Tibial artery (tissue), 4 donors: ENCODE measurements around the gene QPRT.
"Not testable (repeated sequence)": the region's sequence is repeated elsewhere in the genome, so short reads cannot be mapped to it uniquely, and the experiment has no call there.

ENCODE experiments used
- DNase-seq, 2 donors: peaks; one replicate each; pipeline ENCODE4 v3.0.0-alpha.2; 2019
- H3K27ac ChIP-seq, 2 donors: fragments of 200-600 bp; sonication (generic) in 1 of 2; 1 replicate in 1 of 2; 2 replicates in 1 of 2; pipeline ENCODE4 v1.5.1; 2018 to 2019; ENCODE audit warnings: mild to moderate bottlenecking in 1 of 2
- H3K27me3 ChIP-seq, 2 donors: fragments of 200-600 bp; sonication (generic) in 1 of 2; one replicate each; pipeline versions ENCODE4 v1.5.1 to v1.6.0; 2016 to 2019
- H3K36me3 ChIP-seq, 3 donors: fragments of 200-600 bp; sonication (generic) in 2 of 3; one replicate each; pipeline ENCODE4 v1.5.1; 2016 to 2019; ENCODE audit warnings: mild to moderate bottlenecking in 2 of 3
- H3K4me1 ChIP-seq, 4 donors: fragments of 200-600 bp; sonication (generic) in 2 of 4; 1 replicate in 3 of 4; 2 replicates in 1 of 4; pipeline ENCODE4 v1.5.1; 2016 to 2019
- H3K4me3 ChIP-seq, 2 donors: fragments of 200-600 bp; sonication (generic) in 1 of 2; 1 replicate in 1 of 2; 2 replicates in 1 of 2; pipeline ENCODE4 v1.5.1; 2018 to 2019; ENCODE audit warnings: mild to moderate bottlenecking in 2 of 2
- H3K9me3 ChIP-seq, 3 donors: fragments of 200-600 bp; sonication (generic) in 1 of 3; one replicate each; pipeline ENCODE4 v1.5.1; 2016 to 2019
- CTCF ChIP-seq, 2 experiments: fragments of 200-600 bp in 1 of 2; fragments of 450-650 bp in 1 of 2; IDR thresholded peaks; one replicate each; pipeline ENCODE4 v1.5.1; 2017 to 2019; ENCODE audit warnings: antibody characterized with exemption in 2 of 2, mild to moderate bottlenecking in 1 of 2, moderate library complexity in 1 of 2
- intact Hi-C: fragments of 100-400 bp; cut with DNase I; formaldehyde crosslinking; loops from one replicate; pipeline ENCODE4 v1.15.0; 2023; ENCODE audit warnings: low total_unique reads

QPRT gene

DNA sequence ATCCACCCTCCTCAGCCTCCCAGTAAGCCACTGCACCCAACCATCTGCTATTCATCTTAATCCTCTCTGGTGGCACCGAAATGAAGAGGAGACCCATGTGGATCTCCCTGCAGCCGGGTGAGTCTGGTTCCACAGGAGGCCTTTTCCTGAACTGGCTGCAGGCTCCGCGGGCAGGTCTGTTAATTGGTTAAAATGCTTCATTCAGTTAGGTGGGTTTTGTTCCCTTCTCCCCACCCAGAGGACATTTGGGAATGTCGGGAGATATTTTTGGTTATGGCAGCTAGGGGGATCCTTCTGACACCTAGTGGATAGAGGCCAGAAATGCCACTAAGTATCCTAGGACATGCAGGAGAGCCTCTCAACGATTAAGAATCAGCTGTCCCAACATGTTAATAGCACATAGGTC lies 50.1 kb downstream of the QPRT start:
- Histone ChIP-seq H3K36me3 (no peaks in the 10 kb centered on the region), H3K9me3 (no peaks in the 10 kb centered on the region), H3K27me3 (peaks cover 0 to 26% of the 10 kb centered on the region in 2 donors), H3K4me3 (no peak overlapping the region), H3K4me1 (no peaks in the 10 kb centered on the region), H3K27ac (no peak overlapping the region)
- intact Hi-C loops: no loop called here
- peak; percentile 32 to 35 for TF ChIP-seq CTCF (IDR thresholded peaks at IDR 0.05)
- no peak for DNase-seq

GRCh38 chr16:29730649-29731048 lies 51.7 kb downstream of the QPRT start:
- H3K4me1 ChIP-seq: no peaks in the 10 kb centered on the region
- no peak for DNase-seq
- H3K9me3 ChIP-seq: no peaks in the 10 kb centered on the region
- TF ChIP-seq CTCF (IDR thresholded peaks at IDR 0.05): no peak
- no peak overlapping the region for H3K27ac ChIP-seq
- H3K27me3 ChIP-seq: peaks cover 0 to 42% of the 10 kb centered on the region in 2 donors
- no peak overlapping the region for H3K4me3 ChIP-seq
- no peaks in the 10 kb centered on the region for H3K36me3 ChIP-seq
- intact Hi-C loops: no loop called here

DNA sequence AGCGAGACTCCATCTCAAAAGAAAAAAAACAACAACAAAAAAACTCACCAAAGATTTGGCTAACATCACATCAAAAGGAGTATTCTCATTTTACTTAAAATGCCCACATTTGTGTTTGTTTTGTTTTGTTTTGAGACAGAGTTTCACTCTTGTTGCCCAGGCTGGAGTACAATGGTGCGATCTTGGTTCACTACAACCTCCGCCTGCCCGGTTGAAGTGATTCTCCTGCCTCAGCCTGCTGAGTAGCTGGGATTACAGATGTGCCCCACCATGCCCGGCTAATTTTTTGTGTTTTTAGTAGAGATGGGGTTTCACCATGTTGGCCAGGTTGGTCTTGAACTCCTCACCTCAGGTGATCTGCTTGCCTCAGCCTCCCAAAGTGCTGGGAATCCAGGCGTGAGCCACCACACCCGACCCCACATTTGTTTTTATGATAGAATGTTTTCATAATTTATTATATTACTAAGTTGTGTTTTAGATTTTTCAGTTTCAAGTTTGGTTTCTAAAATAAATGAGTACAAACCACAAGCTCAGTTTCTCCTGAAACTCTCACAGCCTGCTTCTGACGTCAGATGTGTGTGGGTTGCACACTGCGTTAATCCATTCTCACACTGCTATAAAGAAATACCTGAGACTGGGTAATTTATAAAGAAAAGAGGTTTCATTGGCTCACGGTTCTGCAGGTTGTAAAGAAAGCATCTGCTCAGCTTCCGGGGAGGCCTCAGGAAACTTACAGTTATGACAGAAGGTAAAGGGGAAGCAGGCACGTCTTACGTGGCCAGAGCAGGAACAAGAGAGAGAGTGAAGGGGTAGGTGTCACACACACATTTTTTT lies 53.0 kb downstream of the QPRT start:
- DNase-seq, H3K4me3 ChIP-seq, H3K9me3 ChIP-seq, intact Hi-C loops, H3K4me1 ChIP-seq, H3K36me3 ChIP-seq, H3K27ac ChIP-seq: not testable (repeated sequence)
- peaks cover 0 to 48% of the 10 kb centered on the region in 2 donors for H3K27me3 ChIP-seq

DNA sequence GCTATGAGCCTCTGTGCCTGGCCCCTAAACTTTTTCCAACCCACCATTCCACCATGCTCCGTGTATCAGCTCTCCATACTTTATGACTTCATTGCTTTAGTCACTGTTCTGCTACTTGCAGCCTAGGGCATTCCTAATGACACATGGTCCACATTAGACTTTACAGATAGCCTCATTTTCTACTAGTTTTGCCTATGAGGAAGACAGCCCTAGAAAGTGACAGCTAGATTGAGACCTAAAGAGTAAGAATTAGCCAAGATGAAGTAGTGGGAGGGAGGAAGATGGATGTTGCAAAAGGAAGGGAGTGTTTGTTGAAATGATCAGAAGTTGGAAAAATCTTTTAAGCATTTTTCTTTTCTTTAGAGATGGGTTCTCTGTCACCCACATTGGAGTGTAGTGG lies 55.8 kb downstream of the QPRT start:
- Histone ChIP-seq H3K4me3 (no peak overlapping the region), H3K9me3 (no peaks in the 10 kb centered on the region), H3K4me1 (no peaks in the 10 kb centered on the region), H3K27me3 (peaks cover 0 to 35% of the 10 kb centered on the region in 2 donors), H3K27ac (no peak overlapping the region), H3K36me3 (no peaks in the 10 kb centered on the region)
- intact Hi-C loops: no loop called here
- no peak for TF ChIP-seq CTCF (IDR thresholded peaks at IDR 0.05)
- DNase-seq: no peak

DNA sequence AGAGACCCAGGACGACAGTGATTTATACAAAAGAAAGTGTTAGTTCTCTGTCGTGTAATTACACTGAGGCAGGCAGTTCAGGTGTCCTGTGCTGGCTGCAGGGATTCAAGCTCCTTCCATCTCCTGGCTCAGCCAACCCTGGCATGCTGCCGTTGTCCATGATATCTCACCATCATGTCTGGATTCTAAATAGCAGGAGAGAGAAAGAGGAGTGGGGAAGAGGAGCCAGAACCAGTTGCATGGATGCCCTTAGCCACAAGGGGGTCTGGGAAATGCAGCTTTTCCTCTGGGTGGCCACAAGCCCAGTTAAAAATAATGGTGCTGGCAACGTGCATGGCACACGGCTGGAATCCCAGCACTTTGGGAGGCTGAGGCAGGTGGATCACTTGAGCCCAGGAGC lies 57.1 kb downstream of the QPRT start:
- no peak for DNase-seq
- Histone ChIP-seq H3K36me3 (no peaks in the 10 kb centered on the region), H3K27me3 (peaks cover 0 to 31% of the 10 kb centered on the region in 2 donors), H3K9me3 (no peaks in the 10 kb centered on the region), H3K4me1 (no peaks in the 10 kb centered on the region), H3K4me3 (no peak overlapping the region), H3K27ac (no peak overlapping the region)
- intact Hi-C loops: no loop called here
- TF ChIP-seq CTCF (IDR thresholded peaks at IDR 0.05): no peak

- no peak for TF ChIP-seq CTCF (IDR thresholded peaks at IDR 0.05)
- no peak for DNase-seq
- Histone ChIP-seq H3K36me3 (no peaks in the 10 kb centered on the region), H3K4me3 (no peak overlapping the region), H3K27ac (no peak overlapping the region), H3K4me1 (no peaks in the 10 kb centered on the region), H3K27me3 (peaks cover 0 to 36% of the 10 kb centered on the region in 2 donors), H3K9me3 (no peaks in the 10 kb centered on the region)
- intact Hi-C loops: no loop called here
Observed at GRCh38 chr16:29736764-29737163, 57.8 kb downstream of the QPRT start.
